K562 (cell line): ENCODE measurements around the gene RAD54L. TPM values are rescaled to one million over a fixed set of nuclear protein-coding genes. Genes with fewer than 3 reads are reported as not detected.

Experiments used
- CHD4 ChIP-seq: fragments of 200-600 bp; sonication (generic); IDR thresholded peaks from 3 replicates; pipeline ENCODE4 v1.6.1; 2012; ENCODE audit warnings: low read depth, mild to moderate bottlenecking, mixed read lengths, low read length, inconsistent platforms; ENCODE audit not compliant: insufficient read depth, insufficient replicate concordance, poor library complexity, severe bottlenecking
- DACH1 ChIP-seq: fragments of 450-650 bp; IDR thresholded peaks from 2 replicates; pipeline ENCODE4 v1.6.1; 2018; ENCODE audit not compliant: partially characterized antibody
- EGR1 ChIP-seq: fragments of 450-650 bp; conservative IDR thresholded peaks from 2 replicates; pipeline ENCODE4 v1.6.1; 2017; ENCODE audit warnings: mild to moderate bottlenecking
- HMGN3 ChIP-seq: IDR thresholded peaks from 2 replicates; pipeline ENCODE4 v1.6.1; 2011; ENCODE audit warnings: borderline replicate concordance, low read depth, mild to moderate bottlenecking, mixed read lengths, low read length; ENCODE audit not compliant: insufficient read length; ENCODE audit errors: extremely low read depth
- ILF3 ChIP-seq: fragments of 450-650 bp; IDR thresholded peaks from 2 replicates; pipeline ENCODE4 v1.6.1; 2018; ENCODE audit warnings: antibody characterized with exemption, mild to moderate bottlenecking, moderate library complexity, borderline replicate concordance
- KAT7 ChIP-seq: sonication (generic); formaldehyde crosslinking; IDR thresholded peaks from 2 replicates; pipeline ENCODE4 v1.8.0; 2022; ENCODE audit warnings: missing genetic modification reagents, mild to moderate bottlenecking, borderline replicate concordance
- LCOR ChIP-seq: sonication (generic); formaldehyde crosslinking; IDR thresholded peaks from 2 replicates; pipeline ENCODE4 v1.8.0; 2022; ENCODE audit warnings: mild to moderate bottlenecking, missing genetic modification reagents
- MYC ChIP-seq, 2 experiments: fragments of 250-450 bp in 1 of 2; sonication (Bioruptor Pico) in 1 of 2; IDR thresholded peaks; 2 replicates each; pipeline versions ENCODE4 v1.5.1 to v1.6.1; 2012 to 2021; ENCODE audit warnings: low read depth in 2 of 2, borderline replicate concordance in 1 of 2, improper control_type of control experiment in 1 of 2, low read length in 1 of 2, mild to moderate bottlenecking in 1 of 2, moderate library complexity in 1 of 2
- NEUROD1 ChIP-seq: fragments of 150-350 bp; IDR thresholded peaks from 2 replicates; pipeline ENCODE4 v1.6.1; 2014; ENCODE audit warnings: borderline replicate concordance, low read length, low read depth; ENCODE audit not compliant: partially characterized antibody
- RAD21 ChIP-seq, 2 experiments: fragments of 250-450 bp in 1 of 2; fragments of 450-650 bp in 1 of 2; sonication (Bioruptor Pico) in 1 of 2; formaldehyde crosslinking in 1 of 2; IDR thresholded peaks in 1 of 2; conservative IDR thresholded peaks in 1 of 2; 2 replicates each; pipeline versions ENCODE4 v1.4.0 to v1.8.0; 2020 to 2022; ENCODE audit warnings: mild to moderate bottlenecking in 2 of 2, moderate library complexity in 1 of 2
- RBM25 ChIP-seq: fragments of 200-400 bp; formaldehyde crosslinking; IDR thresholded peaks from 2 replicates; pipeline ENCODE4 v1.6.1; 2018; ENCODE audit warnings: low read length, low read depth, moderate library complexity; ENCODE audit not compliant: severe bottlenecking
- STAT5A ChIP-seq: IDR thresholded peaks from 2 replicates; pipeline ENCODE4 v1.6.1; 2012; ENCODE audit warnings: low read length, inconsistent platforms, borderline replicate concordance
- SUPT5H ChIP-seq: fragments of 450-650 bp; IDR thresholded peaks from 2 replicates; pipeline ENCODE4 v1.6.1; 2016
- TBP ChIP-seq: optimal IDR thresholded peaks from 2 replicates; pipeline ENCODE3; 2011; ENCODE audit warnings: low read depth, low read length, improper control_type of control experiment
- TSC22D4 ChIP-seq: fragments of 450-650 bp; IDR thresholded peaks from 2 replicates; pipeline ENCODE4 v1.6.1; 2016; ENCODE audit warnings: missing genetic modification characterization, missing biosample characterization, control low read depth
- XRCC5 ChIP-seq: fragments of 200-400 bp; formaldehyde crosslinking; IDR thresholded peaks from 2 replicates; pipeline ENCODE4 v1.6.1; 2017; ENCODE audit warnings: low read depth, mild to moderate bottlenecking, low read length
- ZBTB17 ChIP-seq: fragments of 450-650 bp; formaldehyde crosslinking; IDR thresholded peaks from 2 replicates; pipeline ENCODE4 v1.4.0; 2020; ENCODE audit warnings: mild to moderate bottlenecking
- ZC3H4 ChIP-seq: sonication (generic); formaldehyde crosslinking; IDR thresholded peaks from 2 replicates; pipeline ENCODE4 v1.9.0; 2021; ENCODE audit warnings: missing genetic modification reagents, borderline replicate concordance
- polyA plus RNA-seq, 8 experiments: library from polyadenylated mRNA; depleted of rRNA in 4 of 8; stranded (reverse) in 5 of 8; unstranded in 3 of 8; fragments of >200 nt; fragmentation: Nextera tagmentation in 2 of 8; fragmentation: Illumina TruSeq in 1 of 8; extraction: Ambion mirVana in 2 of 8; extraction: Trizol in 1 of 8; gene quantifications; 2 replicates each; pipeline versions ENCODE4 v1.2.1 to v1.2.3, GENCODE V29; 2011 to 2014; ENCODE audit warnings: inconsistent platforms in 1 of 8, missing spikeins in 1 of 8
- total RNA-seq, 7 experiments: library from RNA; depleted of rRNA in 6 of 7; stranded (reverse); fragments of >200 nt in 6 of 7; fragmentation: Illumina TruSeq in 2 of 7; extraction: Trizol in 2 of 7; gene quantifications; 2 replicates each; pipeline versions ENCODE4 v1.2.1 to v1.2.3, GENCODE V29; 2011 to 2021; ENCODE audit warnings: low replicate concordance in 1 of 7
- TF ChIP-seq, protein P1 (sequence below), 3 experiments: fragments of 200-800 bp in 1 of 3; sonication (Bioruptor generic) in 1 of 3; sonication (generic) in 1 of 3; formaldehyde crosslinking in 1 of 3; IDR thresholded peaks; 2 replicates each; pipeline versions ENCODE4 v1.6.1 to v1.8.0; 2016 to 2022; ENCODE audit warnings: mild to moderate bottlenecking in 2 of 3, missing compliant biosample characterization in 2 of 3, missing genetic modification characterization in 2 of 3, missing genetic modification reagents in 1 of 3
- TF ChIP-seq, protein P2 (sequence below): sonication (generic); formaldehyde crosslinking; IDR thresholded peaks from 2 replicates; pipeline ENCODE4 v1.4.0; 2020; ENCODE audit warnings: mild to moderate bottlenecking, missing genetic modification reagents

The RAD54L gene
- total and polyA plus RNA-seq, 9 of the 15 experiments (the other 6 are each of a cell fraction or from before 2014, with no cell fraction given): 17.9 to 92.3 (median 37.5) TPM

DNA sequence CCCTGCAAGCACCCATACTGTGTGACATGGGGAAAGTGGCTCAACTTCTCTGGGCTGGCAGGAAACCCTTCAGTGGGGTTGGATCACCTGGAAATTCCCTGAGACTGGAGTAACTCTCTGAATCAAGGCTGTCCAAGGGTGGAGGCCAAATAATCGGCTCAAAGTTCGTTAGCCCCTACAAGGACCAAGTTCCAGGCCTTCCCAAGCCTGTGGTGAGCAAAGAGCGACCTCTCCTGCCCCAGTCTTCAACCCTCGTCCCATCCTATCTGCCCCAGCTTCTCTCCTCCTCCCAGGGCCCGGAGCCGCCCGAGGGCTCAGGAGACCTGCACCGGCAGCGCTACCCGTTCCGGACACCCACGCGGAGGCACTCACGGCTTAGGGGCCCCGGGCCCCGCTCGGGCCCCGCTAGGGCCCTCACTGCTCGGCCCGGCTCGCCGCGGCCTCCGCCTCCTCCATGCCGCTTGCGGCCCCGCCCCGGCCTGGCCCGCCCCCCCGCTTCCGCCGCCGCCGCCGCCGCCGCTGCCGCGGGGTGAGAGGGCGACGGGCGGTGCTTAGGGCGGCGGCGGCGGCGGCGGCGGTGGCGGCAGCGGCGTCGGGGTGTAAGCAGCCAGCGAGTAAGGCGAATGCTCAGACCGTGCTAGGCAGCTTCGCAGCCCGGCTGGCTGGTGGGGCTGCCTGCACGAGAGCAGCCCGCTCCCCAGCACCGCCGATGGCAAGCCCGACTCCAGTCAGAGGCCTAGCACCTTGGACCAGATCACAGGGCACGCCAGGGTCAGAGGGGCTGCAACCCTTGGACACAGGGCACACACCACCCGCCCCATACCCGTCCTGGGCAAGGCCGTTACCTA, 49.4 kb upstream of the RAD54L start, which contains the start of gene POMGNT1 (continued):
- TF ChIP-seq CHD4 (peak; percentile 49), EGR1 (peak; percentile 71), XRCC5 (peak; percentile 57; the same call in 1 of the 2 replicates), SUPT5H (peak; percentile 80), RBM25 (peak; percentile 91), TSC22D4 (tag) (no peak), NEUROD1 (peak; percentile 6), RAD21 (CRISPR knock-in tag; conservative IDR thresholded peaks at IDR 0.05 in 1 of 2, IDR thresholded peaks at IDR 0.05 in 1 of 2) (peak in 1 of 2 experiments; percentile 66; a peak in 3 of 4 replicates), MYC (IDR thresholded peaks at IDR 0.05; ENCODE audit: low read depth, low read length) (peak; percentile 42), MYC (CRISPR knock-in tag; IDR thresholded peaks at IDR 0.05; ENCODE audit: borderline replicate concordance, low read depth) (no peak), HMGN3 (peak; percentile 54), LCOR (CRISPR knock-in tag) (no peak), DACH1 (peak; percentile 24), ZBTB17 (CRISPR knock-in tag) (peak; percentile 48; the same call in 1 of the 2 replicates), KAT7 (peak; percentile 22; the same call in 1 of the 2 replicates), ZC3H4 (peak; percentile 26; the same call in 1 of the 2 replicates), TBP (peak; percentile 53), STAT5A (no peak), ILF3 (peak; percentile 42; the same call in 1 of the 2 replicates)
- TF ChIP-seq, protein P1, sequence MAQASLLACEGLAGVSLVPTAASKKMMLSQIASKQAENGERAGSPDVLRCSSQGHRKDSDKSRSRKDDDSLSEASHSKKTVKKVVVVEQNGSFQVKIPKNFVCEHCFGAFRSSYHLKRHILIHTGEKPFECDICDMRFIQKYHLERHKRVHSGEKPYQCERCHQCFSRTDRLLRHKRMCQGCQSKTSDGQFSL (CRISPR knock-in tag; IDR thresholded peaks at IDR 0.05): 0 out of 2 replicates have a peak, but pooled peaks have one; percentile 32
- TF ChIP-seq, protein P1 (tag; IDR thresholded peaks at IDR 0.05): no peak
- TF ChIP-seq, protein P2, sequence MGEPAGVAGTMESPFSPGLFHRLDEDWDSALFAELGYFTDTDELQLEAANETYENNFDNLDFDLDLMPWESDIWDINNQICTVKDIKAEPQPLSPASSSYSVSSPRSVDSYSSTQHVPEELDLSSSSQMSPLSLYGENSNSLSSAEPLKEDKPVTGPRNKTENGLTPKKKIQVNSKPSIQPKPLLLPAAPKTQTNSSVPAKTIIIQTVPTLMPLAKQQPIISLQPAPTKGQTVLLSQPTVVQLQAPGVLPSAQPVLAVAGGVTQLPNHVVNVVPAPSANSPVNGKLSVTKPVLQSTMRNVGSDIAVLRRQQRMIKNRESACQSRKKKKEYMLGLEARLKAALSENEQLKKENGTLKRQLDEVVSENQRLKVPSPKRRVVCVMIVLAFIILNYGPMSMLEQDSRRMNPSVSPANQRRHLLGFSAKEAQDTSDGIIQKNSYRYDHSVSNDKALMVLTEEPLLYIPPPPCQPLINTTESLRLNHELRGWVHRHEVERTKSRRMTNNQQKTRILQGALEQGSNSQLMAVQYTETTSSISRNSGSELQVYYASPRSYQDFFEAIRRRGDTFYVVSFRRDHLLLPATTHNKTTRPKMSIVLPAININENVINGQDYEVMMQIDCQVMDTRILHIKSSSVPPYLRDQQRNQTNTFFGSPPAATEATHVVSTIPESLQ (CRISPR knock-in tag): no peak
